Aorta (tissue), 5 donors: ENCODE results near the gene LIAS. TPM values are rescaled to one million over a fixed set of nuclear protein-coding genes. Genes with fewer than 3 reads are reported as not detected.

ENCODE experiments used
- ATAC-seq: fragments of 200-7000 bp; cut with Tn5 transposase; one replicate; pipeline ENCODE4 v1.9.1; 2022; ENCODE audit warnings: moderate library complexity; ENCODE audit not compliant: low FRiP score
- DNase-seq, 2 donors: peaks; one replicate each; pipeline ENCODE4 v3.0.0-alpha.2; 2020
- H3K27ac ChIP-seq, 2 donors: one replicate each; pipeline ENCODE4 v1.5.1; 2013; ENCODE audit warnings: low read length in 2 of 2, mild to moderate bottlenecking in 2 of 2, moderate library complexity in 2 of 2, control low read depth in 1 of 2, inconsistent platforms in 1 of 2, low read depth in 1 of 2
- H3K27me3 ChIP-seq, 2 donors: one replicate each; pipeline ENCODE4 v1.6.1; 2013; ENCODE audit warnings: control low read depth in 1 of 2, low read length in 1 of 2, mild to moderate bottlenecking in 1 of 2, moderate library complexity in 1 of 2; ENCODE audit not compliant: insufficient read depth in 2 of 2, control insufficient read depth in 1 of 2
- H3K36me3 ChIP-seq, 2 donors: one replicate each; pipeline ENCODE4 v1.6.1; 2013; ENCODE audit warnings: control low read depth in 1 of 2, low read length in 1 of 2, mild to moderate bottlenecking in 1 of 2; ENCODE audit not compliant: insufficient read depth in 2 of 2, control insufficient read depth in 1 of 2
- H3K4me1 ChIP-seq, 2 donors: one replicate each; pipeline ENCODE4 v1.6.1; 2013; ENCODE audit warnings: low read length in 2 of 2, control low read depth in 1 of 2, mild to moderate bottlenecking in 1 of 2, moderate library complexity in 1 of 2; ENCODE audit not compliant: insufficient read depth in 2 of 2, control insufficient read depth in 1 of 2
- H3K4me3 ChIP-seq, 2 donors: one replicate each; pipeline ENCODE4 v1.5.1; 2013; ENCODE audit warnings: low read length in 2 of 2, control low read depth in 1 of 2, mild to moderate bottlenecking in 1 of 2
- H3K9me3 ChIP-seq: one replicate; pipeline ENCODE4 v1.6.1; 2013; ENCODE audit warnings: mild to moderate bottlenecking, low read length; ENCODE audit not compliant: control insufficient read depth
- WGBS, 2 donors: extraction: QIAGEN DNeasy Blood & Tissue Kit; methylation state at CpG; one replicate each; pipeline ENCODE4 v1.1.7; 2013; 5-methylcytosine and 5-hydroxymethylcytosine counted together
- intact Hi-C, 2 donors: fragments of 100-400 bp; cut with DNase I; formaldehyde crosslinking; loops; one replicate each; pipeline versions ENCODE4 v1.14.2 to v1.15.0; 2022
- microRNA-seq, 2 donors: library from miRNA; unstranded; fragments of <30 nt; microRNA quantifications; one replicate each; pipeline ENCODE4 v1.2.0, GENCODE V29; 2020
- polyA plus RNA-seq, 2 donors: library from polyadenylated mRNA; stranded (reverse); fragments of 200-250 nt; gene quantifications; one replicate each; pipeline ENCODE4 v1.2.3, GENCODE V29; 2013
- total RNA-seq, 2 donors: library from RNA; stranded (reverse); fragmentation: NEBNext Ultra II Directional; extraction: Animal tissue kit (Norgen Biotek cat#: 25700); gene quantifications; one replicate each; pipeline ENCODE4 v1.2.1, GENCODE V29; 2021
- donor health status: healthy with polysubstance abuse.
- donor health status: Bipolar disorder and iron deficiency.
- donor health status: DM: no; HTN: no; CAD: no.
- donor health status: DM: no; HTN: no; CAD: no.
- donor health status: DM: yes; HTN: yes; CAD: no.

Gene LIAS
- total and polyA plus RNA-seq, 4 donors, result 5.4 to 18.4 (median 9.3) TPM

DNA sequence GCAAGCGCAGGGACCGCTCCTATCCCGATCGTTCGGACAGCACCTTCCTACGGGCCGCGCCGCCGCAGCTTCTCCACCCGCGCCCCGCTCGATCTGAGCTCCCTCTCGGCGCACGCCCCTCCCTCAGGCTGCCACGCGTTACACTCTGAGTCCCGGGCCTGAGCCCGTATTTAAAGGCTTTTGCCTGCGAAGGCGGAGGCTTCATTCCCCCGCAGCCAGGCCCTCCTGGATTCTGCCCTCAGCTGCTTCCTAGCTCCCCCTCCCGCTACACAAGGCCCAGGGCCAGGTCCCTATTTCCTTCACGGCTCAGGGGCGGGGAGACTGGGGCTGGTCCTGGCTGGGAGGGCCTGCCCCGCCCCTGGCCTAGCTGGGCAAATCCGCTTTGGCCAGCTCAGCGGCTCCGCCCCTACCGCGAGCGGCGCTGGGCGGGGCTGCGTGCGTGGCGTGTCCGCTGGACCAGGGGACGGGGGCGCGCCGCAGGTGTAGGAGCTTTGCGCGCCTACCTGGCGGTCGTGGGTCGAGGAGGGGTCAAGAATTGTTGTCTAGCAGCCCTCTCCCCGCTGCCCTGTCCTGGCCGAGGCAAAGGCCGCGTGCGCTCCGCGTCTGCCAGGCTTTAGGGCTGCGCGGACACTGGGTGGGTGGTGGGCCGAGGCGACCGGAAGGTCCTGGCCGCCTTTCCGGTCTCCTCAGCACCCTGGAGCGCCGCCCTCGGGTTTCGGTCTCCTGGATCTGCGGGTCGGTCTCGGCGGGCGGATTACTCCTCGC, 68.6 kb downstream of the LIAS start, which contains the start of gene UGDH:
UGDH (minus strand) TSS at position 144 of the 765 bp plus-strand sequence. CDS start 5,927 bp downstream, outside the sequence.
- H3K9me3 ChIP-seq, result no peaks in the 10 kb centered on the region
- no peaks in the 10 kb centered on the region for H3K27me3 ChIP-seq
- H3K36me3 ChIP-seq, result no peaks in the 10 kb centered on the region
- peak within 1 kb of the TSS; percentile 56 to 92 for H3K4me3 ChIP-seq
- WGBS, 2 donors, result 0% methylated on average over 66 to 73 of the region's 73 CpGs
- H3K4me1 ChIP-seq, result no peaks in the 10 kb centered on the region
- DNase-seq (peak; percentile 98), ATAC-seq (peak; percentile 99)
- intact Hi-C loops, result loop anchor here (1.0 to 5.0 kb wide), 4 partner anchors 55 to 112 kb away; partner anchors contain the start of gene SMIM14 (in 1 of the 2)
- peak within 1 kb of the TSS; percentile 87 to 91 for H3K27ac ChIP-seq

- Histone ChIP-seq H3K27ac (peak overlapping the region in 1 of 2 donors; percentile 79), H3K4me3 (peak overlapping the region; percentile 54 to 92), H3K36me3 (no peaks in the 10 kb centered on the region), H3K4me1 (no peaks in the 10 kb centered on the region), H3K27me3 (no peaks in the 10 kb centered on the region), H3K9me3 (no peaks in the 10 kb centered on the region)
- intact Hi-C loops, result loop anchor here in 1 of 2 donors (5.0 kb wide), 2 partner anchors 56 to 94 kb away; no protein-coding TSS in a partner anchor
- no peak for ATAC-seq
- 0 to 1% methylated on average over 21 of the region's 21 CpGs for WGBS, 2 donors
- DNase-seq, result peak; percentile 93 to 96
Measured at GRCh38 chr4:39528061-39528465, 69.2 kb downstream of the LIAS start.

Small RNAs within 50 kb of the gene (microRNA-seq; reads per million reads assigned to microRNA genes)
- 0 reads per million in 2 donors for gene MIR5591

Other genes with a start within 250 kb of the LIAS start
- 10 to 100 TPM; 36.3 to 58.3 TPM for gene RFC1, start 92.7 kb upstream of the LIAS start, total RNA-seq
- 10 to 100 TPM; 13.0 to 14.1 TPM for gene RFC1, start 92.7 kb upstream of the LIAS start, polyA plus RNA-seq
- gene KLB, start 52.1 kb upstream of the LIAS start, total RNA-seq, result not detected
- under 1 TPM in 1 of 2 donors, not detected in 1; 0.13 TPM for gene KLB, start 52.1 kb upstream of the LIAS start, polyA plus RNA-seq
- gene RPL9, start 134 bp upstream of the LIAS start, total RNA-seq, result 1,000 to 10,000 TPM; 1,118 to 1,464 TPM
- 1,000 to 10,000 TPM; 2,360 to 6,864 TPM for gene RPL9, start 134 bp upstream of the LIAS start, polyA plus RNA-seq
- gene UGDH, start 68.4 kb downstream of the LIAS start, total RNA-seq, result 100 to 1,000 TPM in 1 of 2 donors, 10 to 100 TPM in 1; 83.3 to 116 TPM
- gene UGDH, start 68.4 kb downstream of the LIAS start, polyA plus RNA-seq, result 10 to 100 TPM; 16.8 to 25.2 TPM
- gene SMIM14, start 179.8 kb downstream of the LIAS start, total RNA-seq, result 10 to 100 TPM; 68.5 to 72.1 TPM
- gene SMIM14, start 179.8 kb downstream of the LIAS start, polyA plus RNA-seq, result 10 to 100 TPM; 28.5 to 44.1 TPM
- gene UBE2K, start 239.1 kb downstream of the LIAS start, total RNA-seq, result 10 to 100 TPM; 56.8 to 59.5 TPM
- 10 to 100 TPM; 26.5 to 30.6 TPM for gene UBE2K, start 239.1 kb downstream of the LIAS start, polyA plus RNA-seq